Neuron (in vitro differentiated cells): ENCODE data around the gene VDR.

Experiments used
- H2AFZ ChIP-seq: one replicate; pipeline ENCODE4 v1.6.1; 2013; ENCODE audit warnings: low read depth, mild to moderate bottlenecking, inconsistent platforms, low read length, moderate library complexity
- H3K27me3 ChIP-seq: one replicate; pipeline ENCODE4 v1.6.1; 2013; ENCODE audit warnings: low read length; ENCODE audit not compliant: insufficient read depth
- H3K36me3 ChIP-seq: one replicate; pipeline ENCODE4 v1.6.1; 2013; ENCODE audit warnings: low read length; ENCODE audit not compliant: insufficient read depth
- H3K4me1 ChIP-seq: one replicate; pipeline ENCODE4 v1.6.1; 2013; ENCODE audit warnings: low read length; ENCODE audit not compliant: insufficient read depth
- H3K4me3 ChIP-seq: 2 replicates; pipeline ENCODE4 v1.5.1; 2013; ENCODE audit warnings: mild to moderate bottlenecking, low read length, moderate library complexity
- H3K9me3 ChIP-seq: one replicate; pipeline ENCODE4 v1.6.1; 2013; ENCODE audit warnings: low read length

Gene VDR

GRCh38 chr12:47884501-47884900, 20.3 kb downstream of the VDR start:
- Histone ChIP-seq H3K4me1 (no peaks in the 10 kb centered on the region), H3K9me3 (no peaks in the 10 kb centered on the region), H3K4me3 (no peak overlapping the region), H3K27me3 (peaks cover 4% of the 10 kb centered on the region), H2AFZ (no peak overlapping the region), H3K36me3 (no peaks in the 10 kb centered on the region)

DNA sequence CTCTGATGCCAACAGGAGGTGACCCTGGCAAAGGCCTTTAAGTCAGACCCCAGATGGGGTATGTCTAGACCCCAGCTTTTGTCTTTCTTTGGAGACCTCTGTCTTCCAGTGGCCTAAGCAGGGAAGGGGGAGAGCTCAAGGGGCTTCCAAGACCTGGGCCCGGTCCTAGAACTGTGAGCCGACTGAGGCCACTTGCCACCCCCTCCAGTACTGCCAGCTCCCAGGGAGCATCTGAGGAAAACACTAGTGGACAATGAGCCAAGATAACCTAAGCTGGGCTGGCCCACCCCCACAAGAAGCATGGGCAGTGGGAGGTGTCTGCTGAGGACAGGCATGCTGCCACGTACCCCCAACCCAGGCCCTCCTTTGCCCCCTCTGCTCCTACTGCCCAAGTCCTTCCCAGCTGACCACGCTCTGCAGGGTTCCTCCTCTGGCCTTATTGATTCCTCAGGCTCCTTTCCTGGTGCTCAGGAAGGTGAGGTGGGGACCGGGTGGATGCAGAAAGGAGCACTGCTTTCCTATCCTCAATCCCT, 21.1 kb downstream of the VDR start:
- H3K4me1 ChIP-seq = no peaks in the 10 kb centered on the region
- no peak overlapping the region for H2AFZ ChIP-seq
- H3K36me3 ChIP-seq = no peaks in the 10 kb centered on the region
- H3K9me3 ChIP-seq = no peaks in the 10 kb centered on the region
- H3K4me3 ChIP-seq = no peak overlapping the region
- no peaks in the 10 kb centered on the region for H3K27me3 ChIP-seq

DNA sequence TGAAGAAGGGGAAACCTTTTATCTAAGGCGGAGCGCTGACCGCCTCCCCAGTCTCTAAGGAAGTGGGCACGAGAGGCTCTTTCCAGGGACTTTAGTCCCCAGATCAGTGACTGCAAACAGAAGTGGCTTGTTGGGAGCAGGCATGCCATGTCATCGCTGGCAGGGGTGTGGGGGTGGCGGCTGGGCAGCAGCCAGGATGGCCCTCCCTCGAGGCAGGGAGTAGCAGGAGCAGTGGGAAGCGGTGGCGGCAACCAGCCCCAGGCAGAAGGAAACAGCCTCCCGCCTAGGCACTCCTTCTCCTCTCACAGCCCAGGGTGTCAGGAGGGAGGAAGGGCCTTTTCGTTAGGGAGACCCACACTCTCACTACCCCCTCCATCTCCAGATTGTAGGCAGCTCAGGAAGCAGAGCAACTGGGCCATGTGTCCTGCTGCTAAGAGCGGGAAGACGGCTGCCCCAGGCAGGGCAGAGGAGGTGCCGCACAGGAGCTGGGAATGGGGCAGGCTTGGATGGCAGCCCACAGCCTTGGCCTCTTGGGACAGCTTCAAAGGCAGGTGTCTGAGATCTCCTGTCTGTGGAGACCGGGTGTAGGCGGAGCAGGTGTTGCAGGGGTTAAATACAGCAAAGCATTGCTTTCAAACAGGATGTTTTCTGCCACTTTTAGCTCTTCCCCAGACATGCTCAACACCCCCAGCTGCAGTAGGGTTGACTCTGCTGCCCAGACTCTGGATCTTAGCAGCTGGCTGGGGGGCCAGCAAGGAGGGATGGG, 21.8 kb downstream of the VDR start:
- Histone ChIP-seq H2AFZ (no peak overlapping the region), H3K36me3 (no peaks in the 10 kb centered on the region), H3K9me3 (no peaks in the 10 kb centered on the region), H3K4me1 (no peaks in the 10 kb centered on the region), H3K4me3 (no peak overlapping the region), H3K27me3 (no peaks in the 10 kb centered on the region)

- no peaks in the 10 kb centered on the region for H3K27me3 ChIP-seq
- no peaks in the 10 kb centered on the region for H3K4me1 ChIP-seq
- no peaks in the 10 kb centered on the region for H3K9me3 ChIP-seq
- no peak overlapping the region for H2AFZ ChIP-seq
- H3K4me3 ChIP-seq = no peak overlapping the region
- H3K36me3 ChIP-seq = no peaks in the 10 kb centered on the region
Observed at GRCh38 chr12:47881826-47882427, 22.9 kb downstream of the VDR start.

- Histone ChIP-seq H2AFZ (no peak overlapping the region), H3K4me3 (no peak overlapping the region), H3K27me3 (no peaks in the 10 kb centered on the region), H3K36me3 (no peaks in the 10 kb centered on the region), H3K9me3 (no peaks in the 10 kb centered on the region), H3K4me1 (no peaks in the 10 kb centered on the region)
Observed at GRCh38 chr12:47881051-47881450, 23.7 kb downstream of the VDR start.

GRCh38 chr12:47878918-47879481, 25.8 kb downstream of the VDR start:
- Histone ChIP-seq H2AFZ (no peak overlapping the region), H3K9me3 (no peaks in the 10 kb centered on the region), H3K27me3 (peaks cover 2% of the 10 kb centered on the region), H3K4me3 (no peak overlapping the region), H3K4me1 (no peaks in the 10 kb centered on the region), H3K36me3 (no peaks in the 10 kb centered on the region)

DNA sequence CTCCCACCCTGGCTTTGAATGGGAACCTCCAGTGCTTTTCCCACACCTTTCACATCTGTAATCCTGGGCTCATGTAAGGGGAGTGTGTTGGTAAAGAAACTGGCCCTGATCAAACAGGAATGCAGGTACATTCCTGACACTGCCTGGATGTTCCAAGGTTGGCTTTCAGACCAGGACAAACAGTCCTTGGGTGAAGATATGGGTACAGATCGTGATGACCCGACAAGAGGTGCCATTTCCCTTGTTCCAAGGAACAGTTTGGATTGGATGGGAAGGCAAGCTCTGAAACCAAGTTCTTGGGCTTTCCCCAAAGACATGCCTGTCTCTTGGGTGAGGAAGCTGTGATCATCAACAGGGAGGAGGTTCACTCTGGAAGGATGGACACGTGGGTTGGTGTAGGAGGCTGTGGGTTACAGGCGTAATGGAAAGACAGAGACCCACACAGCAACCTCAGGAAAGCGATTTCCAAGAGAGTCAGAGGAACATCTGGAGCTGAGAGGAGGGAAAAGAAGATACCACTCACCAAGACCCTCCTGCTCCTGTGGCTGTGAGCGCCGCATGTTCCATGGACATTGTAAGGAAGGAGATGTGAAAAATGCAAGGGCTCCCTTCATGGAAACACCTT, 26.4 kb downstream of the VDR start:
- Histone ChIP-seq H2AFZ (no peak overlapping the region), H3K27me3 (peaks cover 2% of the 10 kb centered on the region), H3K9me3 (no peaks in the 10 kb centered on the region), H3K4me1 (no peaks in the 10 kb centered on the region), H3K36me3 (no peaks in the 10 kb centered on the region), H3K4me3 (no peak overlapping the region)

GRCh38 chr12:47877081-47877480, 27.7 kb downstream of the VDR start:
- Histone ChIP-seq H2AFZ (no peak overlapping the region), H3K9me3 (no peaks in the 10 kb centered on the region), H3K36me3 (no peaks in the 10 kb centered on the region), H3K4me1 (no peaks in the 10 kb centered on the region), H3K4me3 (no peak overlapping the region), H3K27me3 (peaks cover 2% of the 10 kb centered on the region)

- Histone ChIP-seq H3K4me1 (no peaks in the 10 kb centered on the region), H3K4me3 (no peak overlapping the region), H3K9me3 (no peaks in the 10 kb centered on the region), H2AFZ (no peak overlapping the region), H3K36me3 (no peaks in the 10 kb centered on the region), H3K27me3 (peaks cover 2% of the 10 kb centered on the region)
Observed at GRCh38 chr12:47876440-47876960, 28.3 kb downstream of the VDR start.

- Histone ChIP-seq H3K9me3 (no peaks in the 10 kb centered on the region), H3K27me3 (peaks cover 2% of the 10 kb centered on the region), H3K4me3 (no peak overlapping the region), H3K36me3 (no peaks in the 10 kb centered on the region), H3K4me1 (no peaks in the 10 kb centered on the region), H2AFZ (no peak overlapping the region)
Observed at GRCh38 chr12:47875746-47876439, 28.9 kb downstream of the VDR start.

DNA sequence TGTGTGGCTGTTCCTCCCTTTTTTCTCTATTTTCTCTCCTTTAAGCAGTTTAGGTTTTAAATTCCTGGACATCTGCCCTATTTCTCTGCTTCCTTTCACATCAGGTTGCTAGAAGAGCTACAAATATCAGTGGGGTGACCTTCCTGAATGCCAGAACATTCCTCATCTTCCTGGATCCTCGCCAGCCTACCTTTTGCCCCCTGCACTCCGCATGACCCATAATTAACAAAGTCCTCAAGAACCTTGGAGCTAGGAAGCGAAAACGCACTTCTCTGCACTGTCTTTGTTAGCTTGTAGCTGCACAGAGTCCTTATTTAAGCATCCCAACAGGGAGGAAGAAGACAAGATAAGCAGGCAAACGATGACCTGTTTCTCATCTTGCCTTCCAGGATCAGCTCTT, 30.5 kb downstream of the VDR start:
- Histone ChIP-seq H3K27me3 (peaks cover 2% of the 10 kb centered on the region), H3K4me3 (no peak overlapping the region), H2AFZ (no peak overlapping the region), H3K9me3 (no peaks in the 10 kb centered on the region), H3K4me1 (no peaks in the 10 kb centered on the region), H3K36me3 (no peaks in the 10 kb centered on the region)

GRCh38 chr12:47870175-47870781, 34.5 kb downstream of the VDR start:
- no peaks in the 10 kb centered on the region for H3K9me3 ChIP-seq
- H3K4me3 ChIP-seq = no peak overlapping the region
- H2AFZ ChIP-seq = no peak overlapping the region
- H3K27me3 ChIP-seq = peaks cover 2% of the 10 kb centered on the region
- H3K36me3 ChIP-seq = no peaks in the 10 kb centered on the region
- no peaks in the 10 kb centered on the region for H3K4me1 ChIP-seq
